Activated naive CD8-positive, alpha-beta T cell (primary cell): Measurements from ENCODE around the gene PRR7.
A peak's percentile ranks its signal among the peaks of the same experiment; 100 is the strongest.

ENCODE experiments used
- H3K27ac Mint-ChIP-seq: one replicate; pipeline ENCODE4 v1.8.0; 2021; ENCODE audit warnings: mixed read lengths
- H3K27me3 Mint-ChIP-seq: one replicate; pipeline ENCODE4 v1.8.0; 2021; ENCODE audit warnings: mixed read lengths
- H3K36me3 Mint-ChIP-seq: one replicate; pipeline ENCODE4 v1.8.0; 2021; ENCODE audit warnings: mixed read lengths
- H3K4me1 Mint-ChIP-seq: one replicate; pipeline ENCODE4 v1.8.0; 2021; ENCODE audit warnings: low read depth, mixed read lengths
- H3K4me3 Mint-ChIP-seq: one replicate; pipeline ENCODE4 v1.8.0; 2021; ENCODE audit warnings: mild to moderate bottlenecking, mixed read lengths
- H3K9me3 Mint-ChIP-seq: one replicate; pipeline ENCODE4 v1.8.0; 2021; ENCODE audit warnings: low read depth, mixed read lengths

Gene PRR7

DNA sequence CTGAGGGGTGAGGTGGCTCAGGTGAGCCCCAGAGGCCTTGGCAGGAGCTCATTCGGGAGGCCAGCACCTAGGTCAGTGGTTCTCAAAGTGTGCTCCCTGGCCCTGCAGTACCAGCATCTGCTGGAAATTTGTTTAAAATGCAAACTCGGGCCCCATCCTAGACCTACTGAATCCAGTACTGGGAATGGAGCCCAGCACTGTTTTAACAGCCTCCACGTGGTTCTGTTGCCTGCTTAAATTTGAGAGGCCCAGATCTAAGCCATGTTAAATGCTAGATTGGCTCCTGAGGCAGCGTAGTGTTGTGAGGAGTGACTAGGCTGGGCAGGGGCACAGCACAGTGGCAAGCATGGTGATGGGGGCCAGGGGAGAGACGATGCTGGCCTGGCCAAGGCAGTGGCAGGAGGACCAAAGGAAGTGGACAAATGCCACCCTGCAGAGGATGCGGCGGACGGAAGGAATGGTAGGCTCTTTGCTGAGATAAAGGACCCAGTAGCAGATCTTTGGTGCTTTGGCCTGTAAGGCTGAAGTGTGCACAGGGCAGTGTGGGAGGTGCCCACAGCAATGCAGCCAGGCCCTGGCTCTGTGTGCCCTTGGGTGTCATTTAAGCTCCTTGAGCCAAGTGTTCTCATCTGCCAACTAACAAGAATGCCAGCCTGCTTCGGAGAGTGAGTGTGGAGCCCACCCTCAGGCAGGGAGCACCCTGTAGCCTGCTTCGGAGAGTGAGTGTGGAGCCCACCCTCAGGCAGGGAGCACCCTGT is 4.2 kb downstream of the PRR7 start:
- Mint-ChIP-seq H3K27me3 (no peaks in the 10 kb centered on the region), H3K4me3 (no peak overlapping the region), H3K4me1 (peaks cover 32% of the 10 kb centered on the region), H3K27ac (peak overlapping the region; percentile 3), H3K36me3 (no peaks in the 10 kb centered on the region), H3K9me3 (no peaks in the 10 kb centered on the region)

GRCh38 chr5:177452688-177453638 is 6.3 kb downstream of the PRR7 start:
- Mint-ChIP-seq H3K27me3 (no peaks in the 10 kb centered on the region), H3K4me1 (peaks cover 33% of the 10 kb centered on the region), H3K27ac (peak overlapping the region; percentile 54), H3K4me3 (peak overlapping the region; percentile 42), H3K36me3 (peaks cover 2% of the 10 kb centered on the region), H3K9me3 (no peaks in the 10 kb centered on the region)

DNA sequence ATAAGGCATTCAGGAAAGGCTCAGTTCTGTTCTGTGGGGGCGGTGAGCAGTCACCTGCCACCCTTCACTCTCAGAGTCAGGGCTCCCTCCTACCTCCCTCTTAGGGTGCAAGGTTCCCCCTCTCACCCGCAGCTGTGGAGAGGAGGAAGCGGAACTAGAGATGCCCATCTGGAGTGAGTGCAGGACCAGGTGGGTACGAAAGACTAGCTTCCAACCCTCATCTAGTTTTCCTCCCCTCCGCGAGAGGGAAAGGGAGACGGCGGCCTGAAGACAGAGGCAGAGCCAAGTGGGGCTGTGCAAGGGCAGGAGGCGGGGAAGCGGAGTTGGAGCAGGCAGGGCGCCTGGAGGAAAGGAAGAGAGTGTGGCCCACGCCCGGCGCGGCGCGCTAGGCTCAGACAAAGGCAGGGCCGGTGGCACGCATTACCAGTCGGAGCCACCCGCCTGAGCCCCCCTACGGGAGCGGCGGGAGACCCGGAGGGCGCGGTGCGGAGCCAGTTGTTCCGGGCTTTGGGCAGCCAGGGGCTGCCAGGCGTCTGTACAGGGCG is 7.3 kb downstream of the PRR7 start:
- H3K4me1 Mint-ChIP-seq: peaks cover 25% of the 10 kb centered on the region
- no peaks in the 10 kb centered on the region for H3K27me3 Mint-ChIP-seq
- peaks cover 2% of the 10 kb centered on the region for H3K36me3 Mint-ChIP-seq
- H3K27ac Mint-ChIP-seq: peak overlapping the region; percentile 73
- H3K4me3 Mint-ChIP-seq: peak overlapping the region; percentile 86
- no peaks in the 10 kb centered on the region for H3K9me3 Mint-ChIP-seq

DNA sequence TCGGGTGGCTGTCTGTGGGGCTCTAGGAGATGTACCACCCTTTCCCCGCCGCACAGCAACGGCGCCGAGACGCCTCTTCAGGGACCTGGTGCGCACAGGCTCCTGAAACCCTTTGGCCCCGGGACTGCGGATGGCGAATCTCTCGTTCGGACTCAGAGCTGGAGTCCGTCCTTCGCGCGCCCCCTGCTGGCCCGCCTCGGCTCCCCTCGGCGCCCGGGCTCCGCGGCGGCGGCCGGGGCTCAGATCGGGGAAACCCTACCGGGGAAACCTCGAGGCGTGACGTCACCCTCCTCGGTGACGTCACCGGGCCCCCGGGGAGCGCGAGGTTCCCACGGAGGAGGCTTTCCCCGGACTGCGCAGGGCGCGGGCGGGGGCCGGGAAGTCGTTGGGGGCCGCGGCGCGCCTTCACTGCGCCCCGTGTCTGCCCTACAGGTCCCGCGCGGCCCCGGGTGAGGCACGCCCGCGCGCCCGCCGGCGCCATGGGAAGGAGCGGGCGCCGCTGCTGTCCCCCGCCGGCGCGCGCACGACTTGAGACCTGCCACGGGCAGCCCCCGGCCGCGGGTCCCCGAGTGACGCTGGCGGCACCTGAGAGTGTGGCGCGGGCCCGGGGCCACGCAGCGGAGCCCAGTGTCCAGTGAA is 7.9 kb downstream of the PRR7 start:
- Mint-ChIP-seq H3K4me3 (peak overlapping the region; percentile 86), H3K27ac (no peak overlapping the region), H3K36me3 (peaks cover 2% of the 10 kb centered on the region), H3K9me3 (no peaks in the 10 kb centered on the region), H3K4me1 (peaks cover 25% of the 10 kb centered on the region), H3K27me3 (no peaks in the 10 kb centered on the region)

GRCh38 chr5:177455036-177455660 is 8.5 kb downstream of the PRR7 start:
- peak overlapping the region; percentile 86 for H3K4me3 Mint-ChIP-seq
- no peak overlapping the region for H3K27ac Mint-ChIP-seq
- no peaks in the 10 kb centered on the region for H3K27me3 Mint-ChIP-seq
- peaks cover 2% of the 10 kb centered on the region for H3K36me3 Mint-ChIP-seq
- peaks cover 25% of the 10 kb centered on the region for H3K4me1 Mint-ChIP-seq
- no peaks in the 10 kb centered on the region for H3K9me3 Mint-ChIP-seq

- H3K4me3 Mint-ChIP-seq: peak overlapping the region; percentile 86
- peaks cover 2% of the 10 kb centered on the region for H3K36me3 Mint-ChIP-seq
- peak overlapping the region; percentile 79 for H3K27ac Mint-ChIP-seq
- no peaks in the 10 kb centered on the region for H3K9me3 Mint-ChIP-seq
- H3K4me1 Mint-ChIP-seq: peaks cover 23% of the 10 kb centered on the region
- no peaks in the 10 kb centered on the region for H3K27me3 Mint-ChIP-seq
Measured at GRCh38 chr5:177455661-177456590, 9.3 kb downstream of the PRR7 start.

DNA sequence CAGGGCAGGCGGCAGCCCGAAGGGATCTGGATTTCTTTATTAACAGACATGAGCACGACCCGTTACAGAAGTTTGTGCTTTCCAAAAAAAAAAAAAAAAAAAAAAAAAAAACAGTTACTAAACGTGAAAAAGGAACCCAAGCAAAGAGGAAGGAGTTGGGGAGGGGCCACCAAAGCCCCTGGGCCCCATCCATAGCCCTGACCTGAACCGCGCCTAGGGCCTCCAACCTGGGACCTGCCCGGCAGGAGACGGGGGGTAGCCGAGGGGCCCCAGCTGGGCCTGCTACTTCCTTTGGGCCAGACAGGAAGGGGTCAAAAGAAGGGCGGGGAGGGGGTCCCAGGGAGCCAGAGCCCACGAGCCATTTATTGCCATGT is 10.0 kb downstream of the PRR7 start:
- Mint-ChIP-seq H3K27me3 (no peaks in the 10 kb centered on the region), H3K4me3 (peak overlapping the region; percentile 86), H3K9me3 (no peaks in the 10 kb centered on the region), H3K27ac (no peak overlapping the region), H3K4me1 (peaks cover 23% of the 10 kb centered on the region), H3K36me3 (peaks cover 2% of the 10 kb centered on the region)

- Mint-ChIP-seq H3K4me3 (peak overlapping the region; percentile 74), H3K27ac (peak overlapping the region; percentile 41), H3K36me3 (peaks cover 2% of the 10 kb centered on the region), H3K9me3 (no peaks in the 10 kb centered on the region), H3K27me3 (no peaks in the 10 kb centered on the region), H3K4me1 (peaks cover 20% of the 10 kb centered on the region)
Measured at GRCh38 chr5:177456976-177457851, 10.6 kb downstream of the PRR7 start.

- Mint-ChIP-seq H3K9me3 (no peaks in the 10 kb centered on the region), H3K4me3 (no peak overlapping the region)
Measured at GRCh38 chr5:177457852-177458681, 11.5 kb downstream of the PRR7 start.

DNA sequence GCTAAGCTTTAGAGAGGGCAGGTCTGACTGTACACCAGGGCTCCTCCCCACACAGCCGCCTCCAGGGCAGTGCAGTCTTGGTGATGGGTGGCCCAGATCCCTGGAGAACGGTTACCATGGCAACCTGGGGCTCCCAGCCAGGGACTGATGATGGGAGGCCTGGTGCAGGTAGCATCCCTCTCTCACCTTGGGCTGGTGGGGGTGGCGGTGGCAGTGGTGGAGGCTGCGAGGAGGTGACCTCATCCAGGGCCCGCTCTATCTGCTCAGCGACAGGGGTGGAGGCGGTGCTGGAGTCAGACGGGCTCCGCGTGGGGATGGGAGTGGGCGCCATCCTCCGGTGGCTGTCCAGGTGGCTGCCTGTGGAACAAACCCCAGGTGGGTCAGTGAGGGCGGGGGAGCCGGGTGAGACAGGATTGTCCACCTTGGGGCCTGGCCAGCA is 12.3 kb downstream of the PRR7 start:
- H3K4me3 Mint-ChIP-seq: no peak overlapping the region
- H3K9me3 Mint-ChIP-seq: no peaks in the 10 kb centered on the region
- H3K36me3 Mint-ChIP-seq: peaks cover 2% of the 10 kb centered on the region
- no peak overlapping the region for H3K27ac Mint-ChIP-seq
- peaks cover 14% of the 10 kb centered on the region for H3K4me1 Mint-ChIP-seq
- no peaks in the 10 kb centered on the region for H3K27me3 Mint-ChIP-seq

More at GRCh38 chr5:177457852-177458681, 11.5 kb downstream of the PRR7 start:
- Mint-ChIP-seq H3K36me3 (peaks cover 2% of the 10 kb centered on the region), H3K27me3 (no peaks in the 10 kb centered on the region), H3K27ac (no peak overlapping the region), H3K4me1 (peaks cover 20% of the 10 kb centered on the region)

- H3K4me1 Mint-ChIP-seq: peaks cover 14% of the 10 kb centered on the region
- H3K4me3 Mint-ChIP-seq: no peak overlapping the region
- no peaks in the 10 kb centered on the region for H3K27me3 Mint-ChIP-seq
- peaks cover 2% of the 10 kb centered on the region for H3K36me3 Mint-ChIP-seq
- H3K9me3 Mint-ChIP-seq: no peaks in the 10 kb centered on the region
- H3K27ac Mint-ChIP-seq: no peak overlapping the region
Measured at GRCh38 chr5:177459357-177459756, 12.7 kb downstream of the PRR7 start.
